ACC112 (cell line): Measurements from ENCODE around the gene JPH2.

Experiments
- H2AFZ ChIP-seq: fragments of 200-600 bp; sonication (generic); one replicate; pipeline ENCODE4 v1.6.0; 2017; ENCODE audit warnings: antibody characterized with exemption, low read length; ENCODE audit not compliant: unreplicated experiment
- H3K27ac ChIP-seq: fragments of 200-600 bp; sonication (generic); 2 replicates; pipeline ENCODE4 v1.5.1; 2014; ENCODE audit warnings: low read depth, mild to moderate bottlenecking, antibody characterized with exemption, low read length, moderate library complexity
- H3K27me3 ChIP-seq: fragments of 200-600 bp; sonication (generic); 2 replicates; pipeline ENCODE4 v1.6.1; 2014; ENCODE audit warnings: mild to moderate bottlenecking, antibody characterized with exemption, low read length, moderate library complexity, mixed read lengths; ENCODE audit not compliant: insufficient read depth
- H3K36me3 ChIP-seq: fragments of 200-600 bp; sonication (generic); 2 replicates; pipeline ENCODE4 v1.6.1; 2016; ENCODE audit warnings: mild to moderate bottlenecking, antibody characterized with exemption, low read length, moderate library complexity, mixed read lengths; ENCODE audit not compliant: insufficient read depth
- H3K4me1 ChIP-seq: fragments of 200-600 bp; sonication (generic); one replicate; pipeline ENCODE4 v1.6.1; 2016; ENCODE audit warnings: low read length, mixed read lengths; ENCODE audit not compliant: insufficient read depth, unreplicated experiment, control insufficient read depth
- H3K4me3 ChIP-seq: fragments of 200-600 bp; sonication (generic); 2 replicates; pipeline ENCODE4 v1.5.1; 2014; ENCODE audit warnings: mild to moderate bottlenecking, low read depth, low read length
- H3K79me2 ChIP-seq: fragments of 200-600 bp; sonication (generic); one replicate; pipeline ENCODE4 v1.6.0; 2016; ENCODE audit warnings: low read length; ENCODE audit not compliant: control insufficient read depth, unreplicated experiment, insufficient read depth

JPH2 gene

GRCh38 chr20:44120676-44121425 lies 66.1 kb downstream of the JPH2 start:
- Histone ChIP-seq H2AFZ (no peak overlapping the region), H3K79me2 (no peaks in the 10 kb centered on the region), H3K4me3 (no peak overlapping the region), H3K36me3 (no peaks in the 10 kb centered on the region), H3K4me1 (peaks cover 5% of the 10 kb centered on the region), H3K27ac (no peak overlapping the region), H3K27me3 (peaks cover 29% of the 10 kb centered on the region)

- no peak overlapping the region for H2AFZ ChIP-seq
- H3K4me3 ChIP-seq = no peak overlapping the region
- H3K4me1 ChIP-seq = peaks cover 5% of the 10 kb centered on the region
- no peak overlapping the region for H3K27ac ChIP-seq
- peaks cover 39% of the 10 kb centered on the region for H3K27me3 ChIP-seq
- no peaks in the 10 kb centered on the region for H3K79me2 ChIP-seq
- H3K36me3 ChIP-seq = no peaks in the 10 kb centered on the region
Measured at GRCh38 chr20:44118185-44119033, 68.6 kb downstream of the JPH2 start.

GRCh38 chr20:44117296-44118184 lies 69.4 kb downstream of the JPH2 start:
- H2AFZ ChIP-seq = no peak overlapping the region
- no peaks in the 10 kb centered on the region for H3K79me2 ChIP-seq
- no peak overlapping the region for H3K4me3 ChIP-seq
- no peak overlapping the region for H3K27ac ChIP-seq
- no peaks in the 10 kb centered on the region for H3K36me3 ChIP-seq
- H3K4me1 ChIP-seq = peaks cover 5% of the 10 kb centered on the region
- peaks cover 32% of the 10 kb centered on the region for H3K27me3 ChIP-seq

GRCh38 chr20:44115762-44116644 lies 71.0 kb downstream of the JPH2 start:
- Histone ChIP-seq H3K27me3 (peaks cover 25% of the 10 kb centered on the region), H3K4me3 (peak overlapping the region; percentile 43; the same call in 1 of the 2 replicates), H3K79me2 (no peaks in the 10 kb centered on the region), H2AFZ (no peak overlapping the region), H3K27ac (no peak overlapping the region), H3K4me1 (peaks cover 11% of the 10 kb centered on the region), H3K36me3 (no peaks in the 10 kb centered on the region)

DNA sequence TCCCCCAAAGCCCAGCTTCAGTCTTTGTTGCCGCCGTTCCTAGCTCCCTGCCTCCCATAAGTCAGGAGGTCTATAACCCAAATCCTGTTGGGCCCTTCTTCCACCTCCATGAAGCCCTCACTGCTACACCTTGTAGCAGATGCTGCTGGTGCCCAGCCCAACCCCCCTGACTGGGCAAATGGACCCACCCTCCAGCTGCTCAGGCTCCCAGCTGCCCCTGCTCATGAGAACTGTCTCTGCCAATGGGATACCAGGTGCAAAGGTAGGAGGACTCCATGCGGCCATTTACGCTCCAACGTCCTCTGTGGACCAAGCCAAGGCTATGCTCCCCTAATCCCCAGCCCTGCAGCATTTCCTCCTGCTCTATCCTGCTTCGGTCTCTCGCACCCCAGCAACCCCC lies 71.8 kb downstream of the JPH2 start:
- H3K4me1 ChIP-seq = peaks cover 11% of the 10 kb centered on the region
- no peak overlapping the region for H2AFZ ChIP-seq
- no peak overlapping the region for H3K27ac ChIP-seq
- H3K79me2 ChIP-seq = no peaks in the 10 kb centered on the region
- no peaks in the 10 kb centered on the region for H3K36me3 ChIP-seq
- H3K4me3 ChIP-seq = no peak overlapping the region
- peaks cover 20% of the 10 kb centered on the region for H3K27me3 ChIP-seq

DNA sequence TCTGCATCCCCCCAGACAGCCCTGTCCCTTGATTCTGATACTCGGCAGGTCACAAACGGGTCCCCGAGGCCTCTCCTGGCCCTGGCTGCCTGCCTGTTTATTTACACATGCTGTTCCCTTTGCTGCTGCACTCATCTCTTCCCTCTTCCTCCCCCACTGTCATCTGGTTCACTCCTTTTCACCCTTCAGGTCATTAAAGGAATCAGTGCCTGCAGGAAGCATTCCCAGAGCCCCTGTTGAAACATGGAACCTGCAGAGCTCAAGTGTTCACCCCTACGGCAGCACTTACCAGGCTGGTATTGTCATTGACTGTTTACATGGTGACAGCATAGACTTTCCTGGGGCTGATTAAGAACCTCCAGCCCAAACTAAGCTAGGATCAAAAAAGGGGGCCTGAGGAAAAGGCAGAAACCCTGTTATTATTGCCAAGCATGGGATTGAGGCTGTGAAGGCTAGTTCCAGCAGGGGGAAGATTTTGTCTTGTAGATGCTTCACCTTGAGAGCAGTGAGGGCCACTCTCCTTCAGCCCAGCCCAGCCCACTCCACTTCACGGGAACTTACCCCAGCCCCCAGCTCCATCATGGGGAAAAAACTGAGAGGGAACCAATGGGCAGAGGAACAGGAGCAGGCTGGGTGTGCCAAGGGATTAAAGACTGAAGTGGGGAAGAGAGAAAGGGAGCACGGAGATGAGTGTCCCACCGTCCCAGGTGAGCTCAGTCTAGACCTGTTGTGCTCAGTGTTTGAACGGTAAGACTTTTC lies 73.2 kb downstream of the JPH2 start:
- H2AFZ ChIP-seq = no peak overlapping the region
- H3K27me3 ChIP-seq = peaks cover 20% of the 10 kb centered on the region
- H3K79me2 ChIP-seq = no peaks in the 10 kb centered on the region
- peaks cover 11% of the 10 kb centered on the region for H3K4me1 ChIP-seq
- H3K36me3 ChIP-seq = no peaks in the 10 kb centered on the region
- H3K4me3 ChIP-seq = no peak overlapping the region
- H3K27ac ChIP-seq = no peak overlapping the region

DNA sequence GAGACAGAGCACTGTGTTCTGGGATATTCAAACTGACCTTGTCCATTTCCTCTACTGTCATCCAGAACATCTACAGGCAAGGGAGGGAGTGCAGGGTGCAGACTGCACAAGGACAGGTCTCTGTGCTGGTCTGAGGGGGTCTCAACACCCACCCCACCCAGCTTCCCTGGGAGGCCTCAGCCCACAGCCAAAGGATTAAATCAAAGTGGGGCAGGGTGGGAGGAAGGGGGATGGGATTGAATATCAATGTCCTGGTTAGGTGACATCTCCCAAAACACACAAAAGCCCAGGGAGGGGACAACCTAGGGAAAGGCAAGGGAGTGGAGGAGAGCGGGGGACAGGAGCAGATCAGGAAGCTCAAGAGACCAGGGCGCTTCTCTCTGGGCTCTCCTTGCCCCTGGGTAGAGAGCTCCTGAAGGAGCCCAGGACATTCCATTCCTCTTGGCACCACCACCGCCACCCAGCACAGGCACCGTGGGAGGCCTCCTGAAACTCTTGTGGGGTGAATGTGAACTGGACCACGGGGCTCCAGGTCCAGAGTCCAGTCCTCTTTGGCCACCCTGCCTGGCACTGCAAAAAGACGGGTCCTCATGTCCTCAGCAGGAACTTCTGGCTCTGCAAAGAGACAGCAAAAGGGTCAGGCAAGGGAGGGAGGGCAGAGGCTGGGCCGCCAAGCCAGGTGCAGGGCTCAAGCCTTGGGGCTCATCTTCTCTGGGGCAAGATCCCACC lies 73.9 kb downstream of the JPH2 start:
- Histone ChIP-seq H3K27me3 (peaks cover 27% of the 10 kb centered on the region), H3K27ac (no peak overlapping the region), H3K4me3 (no peak overlapping the region), H2AFZ (no peak overlapping the region), H3K36me3 (no peaks in the 10 kb centered on the region), H3K4me1 (peaks cover 11% of the 10 kb centered on the region), H3K79me2 (no peaks in the 10 kb centered on the region)

GRCh38 chr20:44112456-44112855 lies 74.5 kb downstream of the JPH2 start:
- Histone ChIP-seq H3K4me3 (no peak overlapping the region), H3K27ac (no peak overlapping the region), H3K36me3 (no peaks in the 10 kb centered on the region), H2AFZ (no peak overlapping the region), H3K27me3 (peaks cover 33% of the 10 kb centered on the region), H3K4me1 (peaks cover 11% of the 10 kb centered on the region), H3K79me2 (no peaks in the 10 kb centered on the region)
